AG04449 (cell line): Measurements from ENCODE around the gene H1-8.

ENCODE experiments used
- CTCF ChIA-PET: fragments of 350-600 bp; formaldehyde crosslinking; extraction: SDS; loops from one replicate; lab custom pipeline; 2021; ENCODE audit warnings: antibody characterized with exemption; lab: Yijun Ruan, JAX
- POLR2A ChIA-PET: fragments of 400-600, 350-600 bp; formaldehyde crosslinking; extraction: SDS; loops from one replicate; lab custom pipeline; 2020; ENCODE audit warnings: antibody characterized with exemption, inconsistent platforms; lab: Yijun Ruan, JAX
- DNase-seq: peaks from one replicate; pipeline ENCODE4 v3.0.0-alpha.2; 2010; ENCODE audit warnings: low read depth, low spot score
- H3K4me3 ChIP-seq: 2 replicates; pipeline ENCODE4 v1.5.1; 2011; ENCODE audit warnings: low read depth, mild to moderate bottlenecking, control low read depth, low read length
- CTCF ChIP-seq: IDR thresholded peaks from one replicate; pipeline ENCODE4 v1.5.1; 2011; ENCODE audit warnings: mild to moderate bottlenecking, moderate library complexity, low read length, control low read depth, inconsistent platforms; ENCODE audit not compliant: insufficient read depth; ENCODE audit errors: missing control alignments

Gene H1-8

GRCh38 chr3:129554356-129555152, 11.6 kb downstream of the H1-8 start:
- no peak for TF ChIP-seq CTCF
- POLR2A ChIA-PET = no interaction called here
- H3K4me3 ChIP-seq = no peak overlapping the region
- DNase-seq = no peak
- CTCF ChIA-PET = interaction anchor here (1.1 kb wide), 1 partner anchor 43 kb away, joined by 3 read pairs; no protein-coding TSS in a partner anchor

GRCh38 chr3:129555153-129555550, 12.2 kb downstream of the H1-8 start:
- H3K4me3 ChIP-seq = no peak overlapping the region
- ChIA-PET POLR2A (interaction anchor here (0.9 kb wide), 1 partner anchor 11 kb away, joined by 3 read pairs; no protein-coding TSS in a partner anchor), CTCF (interaction anchor here (1.1 kb wide), 2 partner anchors 43 to 155 kb away, joined by 3 read pairs; no protein-coding TSS in a partner anchor)
- no peak for TF ChIP-seq CTCF
- DNase-seq = no peak

GRCh38 chr3:129555616-129556357, 12.8 kb downstream of the H1-8 start:
- ChIA-PET CTCF (interaction anchor here (1.1 kb wide), 2 partner anchors 42 to 156 kb away, joined by 3 read pairs; no protein-coding TSS in a partner anchor), POLR2A (interaction anchor here (0.9 kb wide), 1 partner anchor 11 kb away, joined by 3 read pairs; no protein-coding TSS in a partner anchor)
- H3K4me3 ChIP-seq = no peak overlapping the region
- TF ChIP-seq CTCF = no peak
- DNase-seq = no peak

- CTCF ChIA-PET = interaction anchor here (1.1 to 1.6 kb wide), 2 partner anchors 66 to 156 kb away, joined by 3 to 5 read pairs; no protein-coding TSS in a partner anchor
- TF ChIP-seq CTCF = no peak
- H3K4me3 ChIP-seq = no peak overlapping the region
- DNase-seq = no peak
- POLR2A ChIA-PET = no interaction called here
Observed at GRCh38 chr3:129556358-129556695, 13.4 kb downstream of the H1-8 start.

- no peak overlapping the region for H3K4me3 ChIP-seq
- POLR2A ChIA-PET = no interaction called here
- DNase-seq = no peak
- CTCF ChIA-PET = interaction anchor here (0.6 to 1.6 kb wide), 3 partner anchors 65 to 70 kb away, joined by 3 to 5 read pairs (median 4); no protein-coding TSS in a partner anchor
- TF ChIP-seq CTCF = no peak
Observed at GRCh38 chr3:129556890-129557547, 14.0 kb downstream of the H1-8 start.
